SH-SY5Y (cell line): ENCODE data around the gene LPAR2.
A peak's percentile ranks its signal among the peaks of the same experiment; 100 is the strongest.

ENCODE experiments used
- GATA2 ChIP-seq: IDR thresholded peaks from 2 replicates; pipeline ENCODE4 v1.6.1; 2011; ENCODE audit warnings: mild to moderate bottlenecking, low read depth, low read length
- GATA3 ChIP-seq: IDR thresholded peaks from 2 replicates; pipeline ENCODE4 v1.6.1; 2011; ENCODE audit warnings: low read depth, mild to moderate bottlenecking, low read length, moderate library complexity

Gene LPAR2

DNA sequence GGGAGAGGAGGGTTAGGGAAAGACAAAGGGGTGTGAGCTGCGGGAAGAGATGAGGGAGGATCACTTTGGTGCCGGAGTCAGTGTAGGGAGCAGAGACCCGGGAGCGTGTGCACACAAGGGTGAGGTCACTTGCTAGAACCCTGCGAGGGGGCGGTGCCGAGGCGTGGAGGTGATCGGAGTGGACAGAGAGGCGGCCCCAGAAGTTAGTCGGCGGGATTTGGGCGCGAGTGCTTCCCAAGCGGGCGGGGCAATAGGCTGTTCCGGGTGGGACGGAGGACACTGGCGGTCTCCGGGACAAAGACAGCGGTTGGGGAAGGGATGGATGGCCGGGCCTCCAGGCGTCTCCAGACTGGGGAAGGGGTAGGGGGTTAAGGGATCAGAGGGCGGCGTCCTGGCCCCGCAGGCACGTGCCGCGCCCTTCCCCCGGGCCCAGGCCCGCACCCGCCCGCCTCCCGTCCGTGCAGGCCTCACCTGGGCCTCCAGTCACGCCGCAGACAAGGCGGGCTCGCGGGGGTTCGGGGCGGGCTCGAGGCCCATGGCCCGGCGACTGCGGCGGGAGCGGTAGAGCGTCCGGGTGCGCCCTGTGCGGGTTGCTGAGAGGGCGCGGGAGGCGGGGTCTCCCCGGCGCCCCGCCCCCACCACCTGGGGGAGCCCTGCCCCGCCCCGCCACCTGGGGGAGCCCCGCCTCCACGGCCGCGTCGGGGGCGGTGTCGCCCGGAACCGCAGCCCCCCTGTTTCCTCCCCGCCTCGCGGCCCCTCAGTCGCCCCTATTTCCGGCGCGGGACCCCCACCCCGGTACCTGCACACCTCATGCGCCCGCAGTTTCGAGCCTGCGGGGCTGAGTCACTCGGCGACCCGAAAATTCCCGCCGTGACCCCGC is at the start of gene LPAR2:
Gene LPAR2, minus strand, starts transcription at position 600 of the 880 bp plus-strand sequence. CDS start 945 bp downstream, outside the sequence.
- TF ChIP-seq GATA3 (no peak), GATA2 (no peak)

GRCh38 chr19:19677579-19677978 is 49.6 kb upstream of the LPAR2 start:
- TF ChIP-seq GATA2 (no peak), GATA3 (no peak)

DNA sequence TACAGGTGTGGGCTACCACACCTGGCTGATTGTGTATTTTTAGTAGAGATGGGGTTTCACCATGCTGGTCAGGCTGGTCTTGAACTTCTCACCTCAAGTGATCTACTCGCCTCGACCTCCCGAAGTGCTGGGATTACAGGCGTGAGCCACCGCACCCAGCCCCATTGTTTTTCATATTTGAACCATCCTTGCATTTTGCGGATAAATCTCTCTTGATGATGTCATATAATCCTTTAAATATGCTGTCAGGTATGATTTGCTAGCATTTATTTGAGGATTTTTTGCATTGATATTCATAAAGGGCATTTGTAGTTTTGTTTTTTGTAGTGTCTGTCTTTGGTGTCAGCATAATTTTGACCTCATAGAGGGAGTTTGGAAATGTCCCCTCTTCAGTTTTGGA is 46.3 kb upstream of the LPAR2 start:
- TF ChIP-seq GATA3: no peak
- no peak for TF ChIP-seq GATA2

DNA sequence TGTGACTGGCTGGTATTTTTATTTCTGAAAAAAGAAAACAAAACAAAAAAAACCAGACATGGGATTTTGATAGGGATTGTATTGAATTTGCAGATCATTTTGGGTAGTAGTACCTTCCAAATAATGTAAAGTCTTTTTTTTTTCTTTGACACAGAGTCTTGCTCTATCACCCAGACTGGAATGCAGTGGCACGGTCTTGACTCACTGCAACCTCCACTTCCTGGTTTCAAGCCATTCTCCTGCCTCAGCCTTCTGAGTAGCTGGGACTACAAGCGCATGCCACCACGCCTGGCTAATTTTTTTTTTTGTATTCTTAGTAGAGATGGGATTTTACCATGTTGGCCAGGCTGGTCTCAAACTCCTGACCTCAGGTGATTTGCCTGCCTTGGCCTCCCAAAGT is 44.8 kb upstream of the LPAR2 start:
- TF ChIP-seq GATA3 (no peak), GATA2 (no peak)

GRCh38 chr19:19670070-19670551 is 42.1 kb upstream of the LPAR2 start:
- TF ChIP-seq GATA3: no peak
- no peak for TF ChIP-seq GATA2

DNA sequence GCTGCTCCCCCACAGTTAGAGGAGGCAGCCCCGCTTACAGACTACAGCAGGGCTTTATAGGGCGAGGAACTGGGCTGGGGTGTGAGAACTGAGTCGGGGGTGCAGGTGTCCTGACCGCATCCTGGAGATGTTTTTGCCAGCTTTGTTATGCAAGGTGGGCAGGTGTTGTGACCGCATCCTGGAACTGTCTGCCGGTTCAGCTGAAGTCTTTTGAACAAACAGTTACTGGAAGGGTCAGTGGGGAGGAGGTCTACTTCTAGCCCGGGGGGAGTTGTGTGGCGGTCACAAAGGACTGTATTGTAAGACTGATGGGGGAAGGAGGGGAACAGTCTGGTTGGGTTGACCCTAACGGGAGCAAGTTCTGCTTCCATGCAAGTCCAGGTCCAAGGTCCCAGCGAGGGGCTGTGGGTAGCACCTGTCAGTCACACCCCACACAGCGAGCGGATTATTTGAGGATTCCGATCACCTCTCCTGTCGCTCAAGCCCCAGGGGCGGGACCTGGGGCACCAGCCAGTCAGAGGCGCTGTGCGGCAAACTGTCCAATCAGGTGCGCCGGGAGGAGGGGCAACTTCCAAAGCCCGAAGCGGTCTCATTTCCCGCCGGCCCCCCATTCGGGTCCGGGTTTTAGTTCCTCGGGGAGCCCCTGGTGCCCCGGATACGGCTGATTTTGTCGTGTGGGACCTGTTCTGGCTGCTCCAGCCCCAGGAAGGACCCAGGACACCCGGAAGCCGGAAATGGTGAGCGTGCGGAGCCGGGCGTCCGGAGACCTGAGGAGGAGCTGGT is 40.4 kb upstream of the LPAR2 start, which contains the start of gene ZNF101:
Gene ZNF101, plus strand, starts transcription at position 610 of the 783 bp plus-strand sequence. Its CDS starts 125 bp downstream, at position 735.
- TF ChIP-seq GATA2: no peak
- no peak for TF ChIP-seq GATA3

DNA sequence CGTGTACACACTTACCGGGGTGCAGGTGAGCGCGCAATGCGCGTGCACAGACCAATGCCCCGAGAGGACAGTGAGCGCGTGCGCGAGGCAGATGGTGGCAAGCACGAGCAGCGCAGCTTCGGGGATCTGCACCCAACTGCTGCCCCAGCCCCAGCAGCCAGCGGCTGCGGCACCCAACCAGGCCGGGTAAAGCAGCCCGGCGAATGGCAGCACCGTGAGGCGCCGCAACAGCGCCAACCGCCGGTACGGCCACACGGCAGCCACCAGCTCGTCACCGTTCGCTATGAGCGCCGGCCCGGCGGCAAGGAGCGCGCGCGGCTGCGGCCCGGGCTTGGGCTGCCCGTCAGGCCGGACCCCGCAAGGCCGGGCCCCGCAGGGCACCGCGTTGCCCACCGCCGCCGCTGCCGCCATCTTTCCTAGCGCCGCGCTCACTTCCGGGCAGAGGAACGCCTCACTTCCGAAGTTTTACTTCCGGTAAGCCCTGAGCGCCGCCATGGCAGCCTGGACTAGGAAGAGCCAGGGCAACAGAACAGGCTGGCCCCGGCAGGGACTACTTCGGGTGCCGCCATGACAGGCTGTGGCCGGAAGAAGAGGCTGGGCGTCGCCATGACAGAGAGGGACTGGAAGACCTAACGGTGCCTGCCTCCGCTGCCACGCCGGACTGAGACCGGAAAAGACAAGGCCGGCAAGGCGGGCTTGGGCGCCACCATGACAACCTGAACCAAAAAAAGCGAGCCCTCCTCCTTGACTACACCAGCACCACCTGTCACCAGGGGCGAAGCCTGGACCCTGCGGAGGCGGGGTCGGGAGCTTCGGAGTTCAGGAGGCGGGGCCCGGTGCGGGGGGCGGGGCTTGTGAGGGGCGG is 35.5 kb upstream of the LPAR2 start, which contains the start of gene ATP13A1:
Gene ATP13A1, minus strand, starts transcription at position 421 of the 865 bp plus-strand sequence. Its CDS starts 10 bp downstream, at position 411.
- TF ChIP-seq GATA3: no peak
- TF ChIP-seq GATA2: no peak

DNA sequence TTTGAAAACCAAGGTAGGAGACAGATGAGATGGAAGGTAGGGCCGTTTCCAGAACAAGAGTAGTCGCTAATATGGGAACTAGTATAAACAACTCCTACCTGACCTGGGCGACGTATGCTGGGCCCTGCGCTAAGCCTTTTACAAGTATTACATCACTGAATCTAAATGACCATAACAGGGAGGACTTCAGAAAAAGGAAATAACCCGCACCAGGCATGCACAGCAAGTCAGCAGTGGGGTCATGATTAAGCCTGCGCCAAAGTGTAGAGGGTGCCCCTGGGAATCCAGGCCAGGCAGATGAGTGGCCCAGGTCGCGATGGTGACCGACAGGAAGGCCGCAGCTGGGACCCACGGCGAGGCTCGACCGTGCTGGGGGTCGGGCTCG is 34.8 kb upstream of the LPAR2 start:
- TF ChIP-seq GATA2 (no peak), GATA3 (no peak)

DNA sequence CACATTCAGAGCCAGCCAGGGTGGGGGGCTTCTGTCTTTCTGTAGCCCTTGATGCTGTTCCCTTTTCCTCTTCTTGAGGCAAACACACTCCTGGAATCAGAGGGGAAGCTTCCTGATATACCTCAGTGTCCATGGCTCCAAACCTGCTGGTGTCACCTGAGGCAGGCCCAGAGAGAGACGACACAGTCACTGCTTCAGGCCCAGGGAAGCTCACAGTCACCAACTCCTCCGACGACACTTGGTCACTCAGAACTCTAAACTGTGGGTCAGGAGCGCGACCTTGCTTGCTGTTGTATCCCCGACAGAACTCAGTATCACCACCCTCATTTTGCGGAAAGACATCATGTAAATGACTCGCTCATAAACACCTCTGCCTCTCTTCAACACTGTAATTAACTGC is 34.3 kb upstream of the LPAR2 start:
- TF ChIP-seq GATA2 (no peak), GATA3 (no peak)

GRCh38 chr19:19661675-19662251 is 33.7 kb upstream of the LPAR2 start:
- TF ChIP-seq GATA3: no peak
- TF ChIP-seq GATA2: peak; percentile 47; the same call in 1 of the 2 replicates

- TF ChIP-seq GATA2 (no peak), GATA3 (no peak)
Measured at GRCh38 chr19:19661141-19661674, 33.2 kb upstream of the LPAR2 start.

- TF ChIP-seq GATA2 (no peak), GATA3 (no peak)
Measured at GRCh38 chr19:19659646-19660245, 31.7 kb upstream of the LPAR2 start.

GRCh38 chr19:19657397-19657783 is 29.4 kb upstream of the LPAR2 start:
- TF ChIP-seq GATA3 (no peak), GATA2 (no peak)
